HG03432 (cell line): Measurements from ENCODE around the gene SIX2.

ENCODE experiments used
- ATAC-seq: cut with Tn5 transposase; IDR thresholded peaks from one replicate; pipeline ENCODE4 v1.9.1; 2021; ENCODE audit warnings: mild to moderate bottlenecking, moderate library complexity; ENCODE audit not compliant: unreplicated experiment

The SIX2 gene

GRCh38 chr2:45003579-45004551, 5.4 kb downstream of the SIX2 start:
- no peak for ATAC-seq

- no peak for ATAC-seq
Observed at GRCh38 chr2:45002686-45003085, 6.6 kb downstream of the SIX2 start.

GRCh38 chr2:45001869-45002385, 7.3 kb downstream of the SIX2 start:
- ATAC-seq: no peak

- ATAC-seq: no peak
Observed at GRCh38 chr2:45000921-45001868, 8.1 kb downstream of the SIX2 start.

GRCh38 chr2:45000341-45000901, 8.8 kb downstream of the SIX2 start:
- no peak for ATAC-seq

- no peak for ATAC-seq
Observed at GRCh38 chr2:44999540-44999939, 9.7 kb downstream of the SIX2 start.

DNA sequence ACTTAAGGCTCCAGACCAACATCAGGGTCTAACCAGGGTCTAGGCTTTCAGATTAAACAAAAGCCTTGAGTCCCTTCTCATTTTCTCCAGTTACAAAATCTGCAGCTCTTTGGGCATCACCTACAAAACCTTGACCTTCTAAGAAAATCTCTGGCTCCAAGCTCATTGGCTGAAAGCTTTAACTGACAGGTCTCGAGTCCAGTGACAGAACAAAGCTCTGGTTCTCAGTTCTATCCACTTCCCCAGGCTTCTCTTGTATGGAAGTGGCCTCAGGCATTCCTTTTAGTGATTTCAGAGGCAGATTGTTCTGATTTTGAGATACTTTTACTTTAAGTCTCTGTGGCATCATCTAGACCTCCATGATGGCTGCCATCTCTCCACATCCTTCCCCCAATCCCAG, 11.3 kb downstream of the SIX2 start:
- ATAC-seq: no peak

- no peak for ATAC-seq
Observed at GRCh38 chr2:44996356-44996755, 12.9 kb downstream of the SIX2 start.

- no peak for ATAC-seq
Observed at GRCh38 chr2:44994377-44994776, 14.9 kb downstream of the SIX2 start.

- no peak for ATAC-seq
Observed at GRCh38 chr2:44989176-44989575, 20.1 kb downstream of the SIX2 start.

- no peak for ATAC-seq
Observed at GRCh38 chr2:44983836-44984604, 25.2 kb downstream of the SIX2 start.

GRCh38 chr2:44981714-44982108, 27.5 kb downstream of the SIX2 start:
- ATAC-seq: no peak

GRCh38 chr2:44980751-44981713, 28.2 kb downstream of the SIX2 start:
- no peak for ATAC-seq

GRCh38 chr2:44979581-44979980, 29.7 kb downstream of the SIX2 start:
- no peak for ATAC-seq

DNA sequence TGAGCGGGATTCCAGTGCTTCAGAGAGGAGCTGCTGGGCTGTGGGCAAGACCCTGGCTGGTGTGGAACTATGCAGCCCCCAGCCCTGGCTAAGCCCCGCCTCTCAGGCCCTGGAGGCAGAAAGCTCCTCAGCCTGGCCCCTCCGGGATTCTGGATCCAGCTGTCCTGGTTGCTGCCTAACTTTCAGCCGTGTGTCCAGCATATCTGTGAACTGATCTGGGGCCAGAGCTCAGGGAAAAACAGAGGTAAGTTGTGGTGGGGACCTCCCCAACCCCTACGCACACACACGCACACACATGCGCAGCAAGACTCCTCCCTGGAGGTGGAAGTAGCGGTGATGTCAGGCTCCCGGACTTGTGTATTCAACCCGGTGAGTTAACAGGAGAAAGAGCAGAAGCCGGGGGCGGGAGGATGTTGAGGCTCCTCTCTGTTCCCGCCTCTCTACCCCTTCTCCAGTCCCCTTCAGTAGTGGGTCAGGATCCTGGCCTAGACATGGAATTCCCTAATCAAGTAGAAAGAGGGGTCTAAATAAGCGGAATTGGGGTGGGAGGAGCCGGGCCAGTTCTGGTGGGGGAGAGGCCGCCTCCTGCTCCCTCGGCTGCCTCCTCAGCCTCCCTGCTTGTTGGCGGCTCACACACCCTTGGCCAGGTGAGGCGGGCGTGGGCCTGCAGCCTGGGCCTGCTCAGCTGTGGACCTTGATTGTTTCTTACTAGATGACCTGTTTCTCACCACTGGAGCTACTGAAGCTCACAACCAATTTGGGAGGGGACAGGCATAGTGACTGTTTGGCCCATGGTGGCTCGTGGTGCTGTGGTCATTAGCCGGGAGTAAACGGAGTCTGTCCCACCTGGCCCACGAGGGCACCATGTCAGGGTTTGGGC, 33.4 kb downstream of the SIX2 start:
- ATAC-seq: no peak

GRCh38 chr2:44974064-44974715, 35.1 kb downstream of the SIX2 start:
- ATAC-seq: no peak

- ATAC-seq: no peak
Observed at GRCh38 chr2:44972771-44973535, 36.3 kb downstream of the SIX2 start.
